ENCODE data around the gene SAP30BP.

Gene SAP30BP

DNA sequence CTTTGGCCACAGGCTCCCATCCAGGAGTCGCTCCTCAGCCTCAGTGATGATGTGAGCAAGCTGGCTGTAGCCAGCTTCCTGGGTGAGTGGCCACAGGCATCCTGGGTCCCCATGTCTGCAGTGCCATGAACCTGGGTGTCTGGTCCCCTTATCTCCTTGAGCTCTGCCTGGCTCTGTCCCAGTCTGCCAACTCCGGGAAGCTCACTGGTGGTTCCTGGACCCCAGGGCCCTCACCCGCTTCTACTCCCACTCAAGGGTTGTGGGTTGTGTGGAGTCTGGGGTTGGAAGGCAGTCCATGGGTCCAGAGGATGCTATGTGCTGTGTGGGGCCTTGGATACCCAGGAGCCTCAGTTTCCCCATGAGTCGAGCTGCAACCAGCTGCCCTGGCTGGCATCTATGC lies 45.6 kb upstream of the SAP30BP start:
- H3K9me2 ChIP-seq (replicated peaks; ENCODE audit: insufficient read depth, low read length): no peaks in the 10 kb centered on the region
- no peak overlapping the region for H3K9ac ChIP-seq (ENCODE audit: low read length)
- no peaks in the 10 kb centered on the region for H3K79me2 ChIP-seq (ENCODE audit: insufficient read depth, low read length)
- H2AFZ ChIP-seq (ENCODE audit: low read depth, low read length, severe bottlenecking): no peak overlapping the region
- no peaks in the 10 kb centered on the region for H3K27me3 ChIP-seq (ENCODE audit: low read length)
- no peak overlapping the region for H3K27ac ChIP-seq (ENCODE audit: low read depth, low read length)
- H3K4me2 ChIP-seq (ENCODE audit: low read depth, low read length, poor library complexity, severe bottlenecking): no peak overlapping the region
- H3K36me3 ChIP-seq (ENCODE audit: low read length): no peaks in the 10 kb centered on the region
- TF ChIP-seq, protein P1, sequence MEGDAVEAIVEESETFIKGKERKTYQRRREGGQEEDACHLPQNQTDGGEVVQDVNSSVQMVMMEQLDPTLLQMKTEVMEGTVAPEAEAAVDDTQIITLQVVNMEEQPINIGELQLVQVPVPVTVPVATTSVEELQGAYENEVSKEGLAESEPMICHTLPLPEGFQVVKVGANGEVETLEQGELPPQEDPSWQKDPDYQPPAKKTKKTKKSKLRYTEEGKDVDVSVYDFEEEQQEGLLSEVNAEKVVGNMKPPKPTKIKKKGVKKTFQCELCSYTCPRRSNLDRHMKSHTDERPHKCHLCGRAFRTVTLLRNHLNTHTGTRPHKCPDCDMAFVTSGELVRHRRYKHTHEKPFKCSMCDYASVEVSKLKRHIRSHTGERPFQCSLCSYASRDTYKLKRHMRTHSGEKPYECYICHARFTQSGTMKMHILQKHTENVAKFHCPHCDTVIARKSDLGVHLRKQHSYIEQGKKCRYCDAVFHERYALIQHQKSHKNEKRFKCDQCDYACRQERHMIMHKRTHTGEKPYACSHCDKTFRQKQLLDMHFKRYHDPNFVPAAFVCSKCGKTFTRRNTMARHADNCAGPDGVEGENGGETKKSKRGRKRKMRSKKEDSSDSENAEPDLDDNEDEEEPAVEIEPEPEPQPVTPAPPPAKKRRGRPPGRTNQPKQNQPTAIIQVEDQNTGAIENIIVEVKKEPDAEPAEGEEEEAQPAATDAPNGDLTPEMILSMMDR (IDR thresholded peaks at IDR 0.05; ENCODE audit: insufficient read depth, low read length, poor library complexity, severe bottlenecking): no peak
- no peak for TF ChIP-seq EZH2phosphoT487 (conservative IDR thresholded peaks at IDR 0.05; ENCODE audit: low read length)
- no peaks in the 10 kb centered on the region for H3F3A ChIP-seq (ENCODE audit: insufficient read depth)
- no peak overlapping the region for H3K4me3 ChIP-seq (ENCODE audit: insufficient read depth, low read length, poor library complexity, severe bottlenecking)
- H4K20me1 ChIP-seq (ENCODE audit: low read depth, low read length): no peaks in the 10 kb centered on the region
- H3K9me3 ChIP-seq (ENCODE audit: insufficient read depth, low read length): no peaks in the 10 kb centered on the region

DNA sequence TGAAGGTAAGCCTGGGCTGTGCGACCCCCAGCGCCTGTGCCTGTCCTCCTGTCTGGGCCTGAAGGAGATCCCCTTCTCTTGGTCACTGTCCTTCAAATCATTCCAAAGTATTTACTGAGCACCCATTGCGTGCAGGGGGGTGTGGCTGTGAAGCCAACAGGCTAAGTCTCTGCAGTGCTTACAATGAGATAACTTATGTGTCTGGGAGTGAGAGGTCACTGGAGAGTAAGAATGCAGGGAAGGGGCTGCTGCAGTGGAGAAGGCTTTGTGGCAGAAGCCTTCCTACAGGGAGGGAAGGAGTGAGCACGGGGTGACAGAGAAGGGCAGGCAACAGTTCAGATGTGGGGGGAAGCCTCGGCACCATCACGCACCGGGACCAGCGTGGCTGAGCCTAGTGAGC lies 45.1 kb upstream of the SAP30BP start:
- Histone ChIP-seq H4K20me1 (ENCODE audit: low read depth, low read length) (no peaks in the 10 kb centered on the region), H3K27me3 (ENCODE audit: low read length) (no peaks in the 10 kb centered on the region), H3K36me3 (ENCODE audit: low read length) (no peaks in the 10 kb centered on the region), H3K4me2 (ENCODE audit: low read depth, low read length, poor library complexity, severe bottlenecking) (no peak overlapping the region), H3K79me2 (ENCODE audit: insufficient read depth, low read length) (no peaks in the 10 kb centered on the region), H3K9ac (ENCODE audit: low read length) (no peak overlapping the region), H3K9me2 (replicated peaks; ENCODE audit: insufficient read depth, low read length) (no peaks in the 10 kb centered on the region), H3K9me3 (ENCODE audit: insufficient read depth, low read length) (no peaks in the 10 kb centered on the region), H3F3A (ENCODE audit: insufficient read depth) (no peaks in the 10 kb centered on the region), H3K27ac (ENCODE audit: low read depth, low read length) (no peak overlapping the region), H3K4me3 (ENCODE audit: insufficient read depth, low read length, poor library complexity, severe bottlenecking) (no peak overlapping the region), H2AFZ (ENCODE audit: low read depth, low read length, severe bottlenecking) (no peak overlapping the region)
- TF ChIP-seq, protein P1 (IDR thresholded peaks at IDR 0.05; ENCODE audit: insufficient read depth, low read length, poor library complexity, severe bottlenecking): no peak
- no peak for TF ChIP-seq EZH2phosphoT487 (conservative IDR thresholded peaks at IDR 0.05; ENCODE audit: low read length)

- no peak for TF ChIP-seq EZH2phosphoT487 (conservative IDR thresholded peaks at IDR 0.05; ENCODE audit: low read length)
- TF ChIP-seq, protein P1 (IDR thresholded peaks at IDR 0.05; ENCODE audit: insufficient read depth, low read length, poor library complexity, severe bottlenecking): no peak
- H3K4me2 ChIP-seq (ENCODE audit: low read depth, low read length, poor library complexity, severe bottlenecking): no peak overlapping the region
- no peaks in the 10 kb centered on the region for H3K9me2 ChIP-seq (replicated peaks; ENCODE audit: insufficient read depth, low read length)
- H4K20me1 ChIP-seq (ENCODE audit: low read depth, low read length): no peaks in the 10 kb centered on the region
- no peaks in the 10 kb centered on the region for H3F3A ChIP-seq (ENCODE audit: insufficient read depth)
- no peaks in the 10 kb centered on the region for H3K27me3 ChIP-seq (ENCODE audit: low read length)
- H3K9ac ChIP-seq (ENCODE audit: low read length): no peak overlapping the region
- H3K79me2 ChIP-seq (ENCODE audit: insufficient read depth, low read length): no peaks in the 10 kb centered on the region
- H3K9me3 ChIP-seq (ENCODE audit: insufficient read depth, low read length): no peaks in the 10 kb centered on the region
- H3K27ac ChIP-seq (ENCODE audit: low read depth, low read length): no peak overlapping the region
- H2AFZ ChIP-seq (ENCODE audit: low read depth, low read length, severe bottlenecking): no peak overlapping the region
- H3K4me3 ChIP-seq (ENCODE audit: insufficient read depth, low read length, poor library complexity, severe bottlenecking): no peak overlapping the region
- no peaks in the 10 kb centered on the region for H3K36me3 ChIP-seq (ENCODE audit: low read length)
Measured at GRCh38 chr17:75622771-75623273, 44.3 kb upstream of the SAP30BP start.

Data from SU-DHL-6 (cell line).